ENCODE measurements around the gene KCNH1. TPM values are rescaled to one million over a fixed set of nuclear protein-coding genes. Genes with fewer than 3 reads are reported as not detected.

The KCNH1 gene
- polyA plus RNA-seq, 3 donors, result 0.14 to 0.35 (median 0.28) TPM

DNA sequence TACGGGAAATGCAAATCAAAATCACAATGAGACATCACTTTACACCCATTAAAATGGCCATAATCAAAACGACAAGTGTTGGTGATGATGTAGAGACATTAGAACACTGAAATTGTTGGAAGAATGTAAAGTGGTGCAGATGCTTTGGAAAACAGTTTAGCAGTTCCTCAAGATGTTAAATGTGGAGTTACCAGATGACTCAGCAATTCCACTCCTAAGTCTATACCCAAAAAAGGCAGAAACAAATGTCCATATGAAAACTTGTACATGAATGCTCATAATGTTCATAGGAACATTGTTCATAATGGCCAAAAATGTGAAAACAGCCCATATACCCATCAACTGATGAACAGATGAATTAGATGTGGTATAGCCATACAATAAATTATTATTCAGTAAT is 267.4 kb downstream of the KCNH1 start:
- DNase-seq, result no peak

GRCh38 chr1:210857705-210858104 is 276.2 kb downstream of the KCNH1 start:
- no peak for DNase-seq

GRCh38 chr1:210857146-210857663 is 276.7 kb downstream of the KCNH1 start:
- no peak for DNase-seq

- DNase-seq, result peak; percentile 4
Measured at GRCh38 chr1:210855440-210855839, 278.5 kb downstream of the KCNH1 start.

DNA sequence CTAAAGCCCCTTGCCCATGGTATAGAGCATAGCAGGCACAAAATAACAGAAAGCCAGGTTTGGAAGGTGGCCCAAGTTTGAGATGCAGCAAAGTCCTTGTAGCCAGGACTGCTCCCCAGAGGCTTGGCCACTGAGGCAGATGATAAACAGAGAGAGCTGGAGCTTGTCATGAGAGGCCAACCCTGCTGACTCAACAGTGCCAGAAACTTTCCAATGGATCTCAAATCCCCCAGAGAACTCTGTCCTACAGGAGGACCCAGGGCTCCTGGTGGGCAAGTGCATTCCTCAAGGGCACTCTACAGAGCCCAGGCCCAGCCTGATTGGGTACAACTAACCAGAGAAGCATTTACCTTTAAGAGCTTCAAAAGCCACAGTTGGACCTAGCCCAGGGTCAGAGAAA is 280.7 kb downstream of the KCNH1 start:
- DNase-seq, result no peak

GRCh38 chr1:210850556-210850955 is 283.4 kb downstream of the KCNH1 start:
- no peak for DNase-seq

DNA sequence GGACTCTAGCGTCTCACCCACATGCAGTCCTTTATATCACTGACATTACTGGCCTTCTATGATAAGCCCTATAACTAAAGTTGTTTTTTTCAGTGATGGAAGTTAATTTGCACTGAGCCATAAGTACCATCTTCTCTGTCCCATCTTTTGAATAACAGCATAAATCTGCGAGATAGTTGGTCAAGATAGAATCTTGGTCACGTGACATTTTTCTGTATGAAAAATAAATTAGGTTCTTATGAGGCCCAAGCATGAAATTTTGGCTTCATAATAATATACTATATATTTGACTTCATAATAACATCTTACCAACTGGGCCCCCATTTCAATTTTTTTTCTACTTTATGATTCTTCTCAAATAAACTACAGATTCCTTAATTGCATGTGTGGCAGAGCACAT is 285.5 kb downstream of the KCNH1 start:
- DNase-seq, result no peak

DNA sequence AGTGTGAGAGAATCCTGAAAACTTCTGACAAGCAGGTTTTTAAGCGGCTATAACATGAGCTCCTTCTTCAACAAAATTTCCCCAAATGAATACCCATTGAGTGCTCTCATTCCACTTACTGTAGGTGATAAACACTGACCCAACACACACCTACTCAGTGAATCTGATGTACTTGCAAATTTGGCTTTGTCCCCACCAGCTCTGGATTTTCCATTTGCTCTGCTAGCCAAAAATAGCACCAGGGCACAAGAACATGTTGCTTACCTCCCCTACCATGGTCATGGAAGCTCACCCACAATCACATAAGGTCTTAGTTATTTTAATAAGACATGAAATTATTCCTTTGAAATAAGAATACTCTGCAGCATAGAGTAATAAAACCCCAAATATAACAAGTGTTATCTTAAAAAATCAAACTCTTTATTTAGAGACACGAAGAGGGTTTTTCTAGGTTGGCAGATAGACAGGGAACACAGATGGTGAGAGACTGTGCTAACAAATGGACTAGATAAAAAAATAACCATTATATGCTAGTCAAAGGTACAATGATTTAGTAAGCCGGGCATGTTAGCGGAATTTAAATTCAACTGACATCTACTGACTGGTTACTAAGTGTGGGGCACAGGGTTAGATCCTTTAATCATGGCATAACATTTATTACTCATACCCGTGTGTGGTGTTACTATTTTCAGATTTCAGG is 291.9 kb downstream of the KCNH1 start:
- no peak for DNase-seq

- DNase-seq, result no peak
Measured at GRCh38 chr1:210830034-210831028, 303.6 kb downstream of the KCNH1 start.

GRCh38 chr1:210828996-210829596 is 304.9 kb downstream of the KCNH1 start:
- DNase-seq, result no peak

- no peak for DNase-seq
Measured at GRCh38 chr1:210827481-210827880, 306.5 kb downstream of the KCNH1 start.

DNA sequence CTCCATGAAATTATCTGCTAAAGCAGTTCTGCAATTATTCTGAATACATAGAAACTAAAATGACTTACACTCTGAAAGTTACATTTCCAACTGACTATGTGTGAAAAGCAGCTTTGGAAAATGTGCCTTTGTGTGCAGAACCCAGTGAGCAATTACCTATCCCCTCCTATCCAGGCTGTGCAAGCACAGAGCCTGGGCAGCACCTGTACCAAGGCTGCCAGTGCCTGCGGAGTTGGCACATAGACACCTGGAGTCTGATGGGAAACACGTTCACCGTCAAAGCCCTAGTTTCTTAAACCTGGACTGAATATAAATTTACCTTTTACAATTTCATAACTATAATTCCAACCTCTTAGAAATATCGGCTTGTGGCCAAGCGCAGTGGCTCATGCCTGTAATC is 307.3 kb downstream of the KCNH1 start:
- no peak for DNase-seq

GRCh38 chr1:210822932-210823331 is 311.0 kb downstream of the KCNH1 start:
- DNase-seq, result no peak

DNA sequence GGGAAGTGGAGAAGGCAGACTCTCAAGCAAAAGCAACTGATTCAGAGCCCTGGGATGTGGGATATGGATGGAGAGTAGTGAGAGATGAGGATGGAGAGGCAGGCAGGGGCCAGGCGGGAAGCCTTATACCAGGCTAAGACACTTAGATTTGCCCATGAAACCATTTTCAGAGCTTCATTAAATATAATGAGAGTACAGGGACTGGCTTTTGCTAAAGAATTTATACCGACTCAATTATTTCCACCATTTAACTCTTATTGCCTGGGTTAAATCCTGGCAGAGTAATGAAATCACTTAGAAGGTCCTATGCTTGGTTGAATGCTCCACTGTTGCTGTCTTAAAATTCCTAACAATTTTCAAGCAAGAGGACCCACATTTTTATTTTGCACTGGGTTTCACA is 311.7 kb downstream of the KCNH1 start:
- no peak for DNase-seq

DNA sequence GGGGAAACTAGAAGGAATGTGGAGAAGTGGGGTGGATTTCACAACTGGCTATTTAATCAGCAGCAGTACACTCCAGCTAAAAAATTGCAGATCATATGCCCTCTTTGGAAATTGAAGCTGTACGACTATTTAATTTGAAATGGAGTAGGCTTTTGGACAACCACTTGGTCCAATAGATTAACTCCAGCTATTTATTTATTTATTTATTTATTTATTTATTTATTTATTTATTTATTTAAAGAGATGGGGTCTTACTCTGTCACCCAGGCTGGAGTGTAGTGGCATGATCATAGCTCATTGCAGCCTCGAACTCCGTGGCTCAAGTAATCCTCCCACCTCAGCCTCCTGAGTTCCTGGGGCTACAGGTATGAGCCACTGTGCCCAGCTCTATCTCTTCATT is 312.3 kb downstream of the KCNH1 start:
- no peak for DNase-seq

DNA sequence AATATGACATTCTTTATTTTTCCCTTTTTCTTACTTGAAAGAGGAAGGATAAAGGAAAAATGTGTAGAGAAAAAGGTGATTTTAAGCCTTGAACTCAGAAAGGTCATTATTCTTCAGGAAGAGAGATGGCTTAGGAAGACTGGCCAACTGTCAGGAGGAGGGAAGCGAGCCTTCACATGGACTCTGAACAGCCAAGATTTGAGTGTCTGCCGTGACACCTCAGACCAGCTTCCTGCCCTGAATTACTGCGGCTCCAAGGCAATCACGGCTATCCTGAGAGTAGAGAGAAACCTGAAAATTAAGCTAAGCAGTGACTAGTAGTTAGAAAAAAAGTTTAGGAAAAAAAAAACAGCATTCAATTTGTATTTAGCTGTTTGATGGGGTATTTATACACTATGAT is 314.7 kb downstream of the KCNH1 start:
- no peak for DNase-seq

DNA sequence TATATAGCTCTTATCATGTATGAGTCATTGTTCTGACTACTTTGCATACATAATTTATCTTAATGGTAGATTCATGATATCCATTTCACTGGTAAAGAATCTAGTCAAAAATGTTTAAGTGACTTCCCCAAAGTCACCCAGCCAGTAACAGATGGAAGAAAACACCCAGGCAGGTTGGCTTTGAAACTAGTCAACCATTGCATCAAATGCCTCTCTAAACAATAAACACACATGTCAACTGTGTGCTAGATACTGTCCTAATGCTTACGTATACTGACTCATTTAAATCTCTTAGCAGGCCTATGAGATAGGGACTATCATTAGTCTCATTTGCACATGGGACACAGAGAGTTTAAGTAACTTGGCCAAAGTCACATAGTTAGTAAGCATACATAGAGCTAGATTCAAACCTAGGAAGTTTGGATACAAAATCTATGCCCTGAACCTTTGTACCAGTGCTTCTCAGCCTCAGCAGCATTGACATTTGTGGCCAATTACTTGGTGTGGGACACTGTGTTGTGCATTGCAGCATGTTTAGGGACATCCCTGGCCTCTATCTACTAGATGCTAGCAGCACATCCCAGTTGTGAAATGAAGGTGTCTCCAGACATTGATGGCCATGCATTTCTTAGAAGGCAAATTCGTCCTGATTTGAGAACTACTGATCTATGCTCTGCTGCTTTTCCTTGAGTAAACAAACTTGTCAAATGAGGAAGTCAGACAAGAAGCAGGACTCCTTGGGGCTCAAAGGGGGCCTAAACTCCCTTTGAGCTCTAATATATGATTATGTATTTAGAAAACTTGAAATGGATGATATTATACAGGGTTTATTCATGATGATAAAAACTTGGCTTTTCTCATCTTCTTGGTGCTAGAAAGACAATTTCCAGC is 316.3 kb downstream of the KCNH1 start:
- DNase-seq, result no peak

DNA sequence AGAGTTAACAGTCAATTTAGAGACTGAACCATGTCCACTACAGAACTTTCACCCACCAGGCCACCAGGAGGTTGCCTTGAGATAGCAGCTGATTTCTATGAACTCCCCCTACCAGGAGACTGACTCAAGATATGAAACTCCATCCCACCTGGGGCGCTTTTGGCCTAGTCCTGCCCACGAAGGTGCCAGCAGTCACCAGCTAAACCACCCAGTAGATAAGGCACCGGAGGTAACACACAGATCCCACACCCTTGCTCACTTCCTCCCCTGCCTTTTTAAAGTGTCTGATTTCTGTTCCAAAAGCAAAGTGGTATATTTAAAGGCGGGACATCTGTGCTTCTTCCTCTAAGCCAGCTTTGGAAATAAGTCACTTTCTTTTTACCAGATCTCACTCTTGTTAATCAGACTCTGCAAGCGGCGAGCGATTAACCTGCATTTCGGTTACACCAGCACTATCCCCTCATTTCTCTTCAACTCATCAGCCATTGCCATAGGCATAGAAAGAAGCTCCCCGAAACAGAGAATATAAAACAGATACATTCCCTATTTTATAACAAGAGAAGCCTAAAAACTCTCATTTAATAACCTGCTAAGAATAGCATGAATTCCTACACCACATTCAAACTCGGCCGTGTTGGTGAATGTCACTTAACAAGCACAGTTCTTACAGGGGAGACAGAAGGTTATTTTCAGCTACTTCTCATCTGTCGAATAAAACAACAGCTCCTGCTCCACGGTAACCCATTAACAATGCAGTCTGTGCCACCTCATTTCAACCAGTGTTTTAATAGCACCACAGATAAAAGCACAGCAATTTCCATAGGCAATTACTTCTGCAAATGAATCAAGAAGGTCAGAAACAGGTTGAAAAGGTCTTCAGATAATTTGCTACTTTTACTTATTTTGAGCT is 318.1 kb downstream of the KCNH1 start:
- no peak for DNase-seq

DNA sequence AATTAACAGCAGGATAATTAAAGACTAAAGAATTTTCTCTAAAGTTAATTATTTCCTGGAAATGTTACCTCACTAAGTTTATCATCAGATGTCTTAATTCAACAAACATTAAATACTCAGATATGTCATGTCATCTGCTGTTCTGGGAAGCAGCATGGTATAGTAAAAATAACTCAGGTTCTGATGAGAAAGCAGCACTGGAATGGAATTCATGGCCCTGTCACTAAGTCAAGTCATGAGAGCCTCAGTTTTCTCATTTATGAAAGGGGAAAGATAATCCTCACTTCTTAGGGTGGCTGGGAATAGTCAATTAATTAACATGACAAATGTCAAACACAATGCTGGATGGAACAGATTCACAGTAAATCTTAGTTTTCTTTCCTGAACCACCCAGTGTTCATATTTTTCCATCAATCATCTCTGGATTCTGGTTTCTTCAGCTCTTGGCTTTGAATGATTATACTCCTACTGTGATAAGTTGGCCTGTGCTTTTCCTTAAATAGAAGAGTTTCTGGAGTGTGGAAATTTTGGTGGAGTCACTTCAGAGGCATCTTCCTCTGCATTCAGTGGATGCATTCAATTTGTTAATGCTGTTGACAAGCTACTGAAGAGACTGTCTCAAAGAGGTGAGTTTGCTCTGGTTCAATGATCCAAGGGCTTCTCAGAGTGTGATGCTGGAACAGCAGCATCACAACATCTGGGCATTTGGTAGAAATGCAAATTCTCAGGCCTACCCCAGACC is 319.4 kb downstream of the KCNH1 start:
- no peak for DNase-seq

- DNase-seq, result no peak
Measured at GRCh38 chr1:210801501-210801900, 332.4 kb downstream of the KCNH1 start.
